ENCODE data around the gene ALLC.

ALLC gene

DNA sequence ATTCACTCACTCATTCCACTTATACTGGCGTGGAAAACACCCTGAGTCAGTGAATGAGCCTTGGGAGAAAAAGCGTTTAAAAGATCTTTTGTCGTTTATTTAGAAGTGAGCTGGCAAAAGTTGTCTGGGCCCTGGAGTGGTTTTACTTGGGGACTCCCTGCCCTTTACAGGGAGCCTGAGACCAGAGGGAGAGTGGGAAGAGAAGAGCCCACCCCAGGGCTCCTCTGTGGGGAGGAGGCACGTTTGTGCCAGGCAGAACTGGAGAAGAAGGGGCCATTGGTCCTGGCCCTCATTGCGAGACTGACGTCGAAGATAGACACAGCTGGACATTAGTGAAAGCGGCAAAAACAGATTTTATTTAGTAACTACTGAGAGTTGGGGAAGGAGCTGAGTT lies 71.1 kb downstream of the ALLC start:
- DNase-seq (ENCODE audit: extremely low read depth, low read depth) = no peak
- no peak for TF ChIP-seq CTCF (IDR thresholded peaks at IDR 0.05; ENCODE audit: low read depth, low read length)

DNA sequence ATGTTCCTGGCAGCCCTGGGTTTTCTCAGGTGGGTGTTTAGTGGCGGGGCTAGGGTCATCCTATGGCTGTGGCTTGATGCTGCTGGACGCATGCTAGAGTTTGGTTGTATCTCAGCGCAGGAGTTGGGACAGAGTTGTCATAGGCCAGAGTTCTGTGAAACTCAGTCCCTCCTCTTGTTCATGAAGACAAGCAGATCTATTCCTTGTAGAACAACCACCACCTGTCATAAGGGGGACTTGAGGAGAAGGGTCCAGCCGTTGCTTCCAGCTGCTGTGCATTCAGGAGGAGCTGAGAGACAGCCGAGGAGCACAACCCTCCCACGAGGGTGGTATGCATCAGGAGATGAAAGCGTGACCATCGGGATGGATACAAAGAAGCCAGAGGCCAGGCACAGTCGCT lies 71.8 kb downstream of the ALLC start:
- no peak for TF ChIP-seq CTCF (IDR thresholded peaks at IDR 0.05; ENCODE audit: low read depth, low read length)
- no peak for DNase-seq (ENCODE audit: extremely low read depth, low read depth)

DNA sequence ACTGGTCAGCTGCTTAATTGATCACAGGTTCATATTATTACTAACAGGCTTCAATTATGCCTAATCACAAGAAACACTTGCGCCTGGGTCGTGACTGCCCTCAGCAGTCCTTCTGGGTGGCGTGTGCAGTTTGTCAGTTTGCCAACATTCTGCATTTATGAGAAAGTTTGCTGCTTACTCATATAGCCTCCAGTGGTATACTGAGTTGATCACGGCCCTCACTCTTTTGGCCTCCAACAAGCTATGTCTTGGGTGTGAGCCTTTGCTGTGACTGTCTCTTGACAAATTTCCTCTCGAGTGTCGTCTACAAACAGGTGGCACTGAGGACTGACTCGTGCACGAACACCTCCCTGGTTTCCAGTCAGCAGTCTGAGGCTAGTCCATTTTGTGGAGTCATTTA lies 72.6 kb downstream of the ALLC start:
- DNase-seq (ENCODE audit: extremely low read depth, low read depth) = no peak
- TF ChIP-seq CTCF (IDR thresholded peaks at IDR 0.05; ENCODE audit: low read depth, low read length) = no peak

- no peak for DNase-seq (ENCODE audit: extremely low read depth, low read depth)
- no peak for TF ChIP-seq CTCF (IDR thresholded peaks at IDR 0.05; ENCODE audit: low read depth, low read length)
These were observed 73.8 kb downstream of the ALLC start for GRCh38 chr2:3731829-3732228.

DNA sequence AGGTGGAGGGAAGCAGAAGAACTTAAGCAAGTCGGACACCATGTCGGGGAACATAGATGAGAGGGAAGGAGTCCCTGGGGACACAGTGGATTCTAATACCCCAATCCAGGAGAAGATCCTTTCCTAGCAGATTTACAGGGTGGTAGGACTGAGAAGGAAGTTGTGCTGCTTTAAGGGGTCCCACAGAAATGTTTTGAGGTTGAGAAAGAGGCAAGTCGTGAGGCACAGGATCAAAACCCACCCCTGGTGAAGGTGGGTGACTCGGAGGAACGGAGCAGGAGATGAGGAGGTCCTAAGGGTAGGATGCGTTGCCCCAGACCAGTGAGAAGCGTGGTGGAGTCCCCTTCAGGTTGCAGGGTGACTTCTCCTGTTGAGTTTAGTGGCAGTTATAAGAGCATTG lies 78.1 kb downstream of the ALLC start:
- TF ChIP-seq CTCF (IDR thresholded peaks at IDR 0.05; ENCODE audit: low read depth, low read length) = no peak
- DNase-seq (ENCODE audit: extremely low read depth, low read depth) = no peak

- TF ChIP-seq CTCF (IDR thresholded peaks at IDR 0.05; ENCODE audit: low read depth, low read length) = no peak
These were observed 79.1 kb downstream of the ALLC start for GRCh38 chr2:3737128-3737527.

GRCh38 chr2:3738454-3738853 lies 80.5 kb downstream of the ALLC start:
- no peak for DNase-seq (ENCODE audit: extremely low read depth, low read depth)
- TF ChIP-seq CTCF (IDR thresholded peaks at IDR 0.05; ENCODE audit: low read depth, low read length) = peak; percentile 7

More at GRCh38 chr2:3737128-3737527, 79.1 kb downstream of the ALLC start:
- no peak for DNase-seq (ENCODE audit: extremely low read depth, low read depth)
